ENCODE measurements around the gene HOXD11.

Gene HOXD11

DNA sequence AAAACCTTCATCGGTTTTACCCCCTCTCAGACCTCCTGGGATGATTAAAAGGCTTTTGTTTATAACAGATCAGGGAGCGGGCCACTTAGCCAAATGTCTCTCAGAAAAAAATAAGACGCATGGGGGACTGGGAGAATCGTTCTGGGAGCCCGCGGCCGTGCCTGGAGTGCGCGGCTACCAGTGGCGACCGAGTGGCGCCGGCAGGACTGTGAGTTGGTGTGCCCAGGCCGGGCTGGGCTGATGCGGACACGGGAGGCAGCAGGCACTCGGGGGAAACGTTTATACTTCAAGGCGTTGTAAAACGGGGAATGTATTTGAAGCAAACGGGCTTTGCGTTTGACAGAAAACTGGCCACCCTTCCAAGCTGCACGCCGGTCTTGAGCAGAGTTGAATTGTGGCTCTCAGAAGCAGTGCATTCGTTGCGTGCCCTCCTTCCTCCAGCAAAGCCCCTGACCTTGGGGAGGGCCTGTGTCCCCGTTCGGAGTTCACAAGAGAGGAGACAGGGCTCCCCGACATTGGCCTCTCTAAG lies 4.8 kb downstream of the HOXD11 start:
- TF ChIP-seq, protein P1, sequence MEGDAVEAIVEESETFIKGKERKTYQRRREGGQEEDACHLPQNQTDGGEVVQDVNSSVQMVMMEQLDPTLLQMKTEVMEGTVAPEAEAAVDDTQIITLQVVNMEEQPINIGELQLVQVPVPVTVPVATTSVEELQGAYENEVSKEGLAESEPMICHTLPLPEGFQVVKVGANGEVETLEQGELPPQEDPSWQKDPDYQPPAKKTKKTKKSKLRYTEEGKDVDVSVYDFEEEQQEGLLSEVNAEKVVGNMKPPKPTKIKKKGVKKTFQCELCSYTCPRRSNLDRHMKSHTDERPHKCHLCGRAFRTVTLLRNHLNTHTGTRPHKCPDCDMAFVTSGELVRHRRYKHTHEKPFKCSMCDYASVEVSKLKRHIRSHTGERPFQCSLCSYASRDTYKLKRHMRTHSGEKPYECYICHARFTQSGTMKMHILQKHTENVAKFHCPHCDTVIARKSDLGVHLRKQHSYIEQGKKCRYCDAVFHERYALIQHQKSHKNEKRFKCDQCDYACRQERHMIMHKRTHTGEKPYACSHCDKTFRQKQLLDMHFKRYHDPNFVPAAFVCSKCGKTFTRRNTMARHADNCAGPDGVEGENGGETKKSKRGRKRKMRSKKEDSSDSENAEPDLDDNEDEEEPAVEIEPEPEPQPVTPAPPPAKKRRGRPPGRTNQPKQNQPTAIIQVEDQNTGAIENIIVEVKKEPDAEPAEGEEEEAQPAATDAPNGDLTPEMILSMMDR (IDR thresholded peaks at IDR 0.05; ENCODE audit: control extremely low read depth, extremely low read depth, low read depth, missing control alignments): no peak
- ChIA-PET CTCF (interaction anchor here (0.8 to 2.4 kb wide), 6 partner anchors 9 to 344 kb away, joined by 5 to 19 read pairs (median 6); no protein-coding TSS in a partner anchor), POLR2A (no interaction called here)
- DNase-seq (ENCODE audit: extremely low spot score): no peak

DNA sequence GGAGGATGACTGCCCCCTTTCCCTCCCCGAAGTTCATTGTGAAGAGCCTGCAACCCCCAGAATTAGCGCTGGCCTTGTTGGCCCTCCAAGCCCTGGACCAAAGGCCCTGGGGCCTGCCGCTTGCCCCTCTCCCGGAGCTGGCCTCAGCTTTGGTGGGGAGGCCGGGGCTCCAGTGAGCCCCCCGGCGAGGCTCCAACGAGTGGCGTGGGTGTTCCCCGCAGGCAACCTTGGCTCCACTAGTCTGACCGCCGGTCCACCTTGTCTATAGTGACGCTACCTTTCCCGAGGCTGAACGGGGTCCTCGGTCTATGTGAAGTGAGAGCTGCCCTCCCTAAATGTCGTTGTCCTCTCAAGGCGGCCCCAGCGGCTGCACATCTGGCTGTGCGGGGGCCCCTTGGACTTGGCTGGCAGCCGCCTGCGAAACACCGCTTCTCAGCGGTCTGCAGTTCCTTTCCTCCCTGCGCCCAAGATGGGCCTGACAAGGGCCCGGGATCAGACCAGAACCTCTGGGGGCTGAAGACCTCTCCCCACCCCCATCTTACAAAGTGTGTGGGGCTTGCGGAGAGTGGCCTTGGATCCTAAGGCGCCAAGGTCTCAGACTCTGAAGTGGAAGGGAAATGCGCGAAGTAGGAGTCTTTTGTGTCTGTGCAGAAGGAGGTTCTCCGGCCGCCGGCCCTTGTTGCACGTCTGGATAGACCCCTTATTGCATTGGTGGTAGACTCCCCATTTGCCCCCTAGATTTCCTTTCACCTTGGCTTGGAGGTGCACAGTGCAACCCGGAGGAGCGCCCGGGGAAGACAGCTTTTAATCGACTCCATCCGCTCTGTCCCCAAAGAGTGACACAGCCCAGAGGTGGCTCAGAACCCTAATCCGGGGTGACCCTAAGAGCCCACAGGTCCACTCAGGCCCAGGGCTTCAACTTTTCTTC lies 5.6 kb downstream of the HOXD11 start:
- ChIA-PET CTCF (interaction anchor here (1.8 to 2.3 kb wide), 3 partner anchors 14 to 28 kb away, joined by 6 to 8 read pairs (median 7); no protein-coding TSS in a partner anchor), POLR2A (no interaction called here)
- TF ChIP-seq, protein P1 (IDR thresholded peaks at IDR 0.05; ENCODE audit: control extremely low read depth, extremely low read depth, low read depth, missing control alignments): no peak
- DNase-seq (ENCODE audit: extremely low spot score): no peak

DNA sequence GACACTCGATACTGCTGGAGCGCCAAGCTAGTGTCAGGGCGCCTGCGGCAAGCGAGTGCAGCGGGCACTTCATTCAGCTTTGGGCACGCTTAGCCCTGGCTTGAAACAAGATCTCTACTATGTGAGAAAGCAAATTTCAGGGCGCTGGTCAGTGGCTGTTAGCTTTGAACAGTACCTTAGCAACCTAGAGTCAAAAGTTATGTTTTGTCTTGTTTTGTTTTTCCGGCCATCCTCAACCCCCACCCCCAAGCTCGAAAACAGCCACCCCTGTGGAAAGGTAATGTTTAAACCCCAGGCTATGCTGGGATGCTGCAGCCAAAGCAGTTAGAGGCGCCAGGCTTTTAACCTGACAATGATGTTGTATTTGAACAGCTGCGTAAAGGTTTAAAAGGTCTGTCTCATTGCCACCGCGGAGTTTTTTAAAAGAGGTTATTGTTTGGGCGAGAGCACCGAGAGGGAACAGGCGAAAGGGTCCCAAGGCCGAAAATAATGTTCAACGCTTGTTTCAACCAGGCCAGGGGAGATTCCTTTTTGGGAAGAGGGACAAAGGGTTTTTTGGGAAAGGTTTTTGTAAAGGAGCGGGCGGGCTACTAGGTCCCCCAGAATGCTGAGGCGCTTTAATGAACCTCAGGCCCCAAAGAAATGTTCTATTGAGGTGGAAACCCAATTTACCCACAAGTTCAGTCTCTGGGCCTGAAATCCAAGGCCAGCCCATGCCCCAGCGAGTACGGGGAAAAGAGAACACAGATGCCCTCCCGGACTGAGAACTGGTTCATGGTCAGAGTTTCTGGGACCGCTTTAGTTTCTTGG lies 7.2 kb downstream of the HOXD11 start:
- ChIA-PET POLR2A (no interaction called here), CTCF (interaction anchor here (0.6 to 1.9 kb wide), 6 partner anchors 10 to 341 kb away, joined by 3 to 8 read pairs (median 4); no protein-coding TSS in a partner anchor)
- no peak for DNase-seq (ENCODE audit: extremely low spot score)
- TF ChIP-seq, protein P1 (IDR thresholded peaks at IDR 0.05; ENCODE audit: control extremely low read depth, extremely low read depth, low read depth, missing control alignments): no peak

DNA sequence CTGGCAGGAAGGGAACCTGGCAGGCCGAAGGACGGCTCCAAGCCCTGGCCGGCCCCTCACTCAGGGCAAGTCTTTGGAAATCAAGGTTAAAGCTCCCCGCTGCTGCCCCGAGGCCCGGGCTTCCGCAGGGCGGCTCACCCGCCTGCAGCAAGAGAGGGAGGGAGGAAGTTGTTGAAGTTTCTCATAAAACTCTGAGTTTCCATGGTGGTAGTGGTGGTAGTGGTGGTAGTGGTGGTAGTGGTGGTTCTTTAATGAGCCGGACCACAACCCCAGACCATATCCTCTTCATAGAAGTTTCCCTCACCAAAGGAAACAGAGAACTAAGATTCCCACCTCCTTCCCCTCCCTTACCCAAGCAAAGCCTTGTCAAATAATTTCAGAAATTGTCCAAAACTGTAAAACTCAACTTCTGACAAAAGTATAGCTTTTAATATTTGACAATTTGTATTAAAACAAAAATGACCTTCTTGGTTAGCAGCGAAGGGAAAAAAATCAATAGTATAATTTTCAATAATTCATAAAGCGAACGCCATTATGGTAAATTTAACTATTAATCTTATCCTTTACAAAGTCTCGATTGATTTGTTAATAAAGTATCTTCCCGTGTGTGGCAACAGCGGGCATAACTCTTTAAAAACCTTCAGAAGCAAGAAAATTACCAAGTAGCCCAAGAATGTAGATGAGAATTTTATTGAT lies 8.0 kb downstream of the HOXD11 start:
- ChIA-PET CTCF (interaction anchor here (0.6 to 1.9 kb wide), 4 partner anchors 10 to 340 kb away, joined by 3 to 8 read pairs (median 4); no protein-coding TSS in a partner anchor), POLR2A (no interaction called here)
- no peak for DNase-seq (ENCODE audit: extremely low spot score)
- TF ChIP-seq, protein P1 (IDR thresholded peaks at IDR 0.05; ENCODE audit: control extremely low read depth, extremely low read depth, low read depth, missing control alignments): no peak

DNA sequence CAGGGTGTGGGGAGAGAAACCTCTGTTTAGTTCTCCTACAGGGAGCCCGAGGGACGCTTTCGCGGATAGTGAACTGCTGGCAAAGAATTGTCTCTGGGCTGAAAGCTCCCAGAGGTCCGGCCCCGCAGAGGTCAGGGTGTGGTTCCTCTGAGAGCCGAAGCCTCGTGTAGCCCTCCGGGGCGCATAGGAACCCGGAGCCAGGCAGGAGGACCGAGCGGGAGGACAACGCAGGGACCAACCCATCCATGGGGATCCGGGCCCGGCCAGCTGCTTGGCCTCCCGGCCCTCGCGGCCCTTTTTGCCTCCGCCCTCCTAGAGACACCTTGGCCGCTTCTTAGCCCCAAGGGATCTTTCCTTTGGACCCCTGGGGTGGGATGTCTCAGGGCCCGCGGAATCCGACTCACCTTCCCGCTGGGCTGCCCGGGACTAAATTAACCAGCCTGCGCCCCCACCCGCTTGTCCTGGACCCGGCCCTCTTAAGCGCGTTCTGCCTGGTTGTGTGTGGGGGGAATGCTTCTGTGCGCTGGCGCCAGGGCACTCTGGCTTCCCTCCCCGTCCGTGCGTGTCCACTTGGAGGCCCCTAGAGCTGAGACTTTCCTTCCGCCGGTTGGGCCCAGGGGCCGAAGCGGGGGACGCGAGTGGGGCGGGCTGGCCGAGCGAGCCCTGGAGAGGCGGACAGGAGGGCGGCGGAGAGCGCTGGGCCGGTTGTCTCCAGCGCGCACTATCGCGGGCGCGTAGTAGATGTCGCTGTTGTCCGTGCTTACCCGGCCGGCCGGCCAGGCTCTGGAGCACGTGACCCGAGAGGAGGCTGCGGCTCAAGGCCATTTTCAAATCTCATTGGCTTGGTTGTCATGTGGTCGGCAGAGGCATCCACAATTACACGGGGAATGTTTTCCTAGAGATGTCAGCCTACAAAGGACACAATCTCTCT lies 9.1 kb downstream of the HOXD11 start, which contains the start of gene HOXD10:
Gene HOXD10, plus strand, starts transcription at position 896 of the 931 bp plus-strand sequence. CDS start 56 bp downstream, outside the sequence.
- ChIA-PET CTCF (no interaction called here), POLR2A (no interaction called here)
- TF ChIP-seq, protein P1 (IDR thresholded peaks at IDR 0.05; ENCODE audit: control extremely low read depth, extremely low read depth, low read depth, missing control alignments): no peak
- no peak for DNase-seq (ENCODE audit: extremely low spot score)

Measured in GM10248 (cell line).